Kidney capillary endothelial cell (primary cell): ENCODE measurements around the gene PAX2.

Experiments used
- DNase-seq: peaks from one replicate; pipeline ENCODE4 v3.0.0-alpha.2; 2018; ENCODE audit warnings: low spot score

PAX2 gene

DNA sequence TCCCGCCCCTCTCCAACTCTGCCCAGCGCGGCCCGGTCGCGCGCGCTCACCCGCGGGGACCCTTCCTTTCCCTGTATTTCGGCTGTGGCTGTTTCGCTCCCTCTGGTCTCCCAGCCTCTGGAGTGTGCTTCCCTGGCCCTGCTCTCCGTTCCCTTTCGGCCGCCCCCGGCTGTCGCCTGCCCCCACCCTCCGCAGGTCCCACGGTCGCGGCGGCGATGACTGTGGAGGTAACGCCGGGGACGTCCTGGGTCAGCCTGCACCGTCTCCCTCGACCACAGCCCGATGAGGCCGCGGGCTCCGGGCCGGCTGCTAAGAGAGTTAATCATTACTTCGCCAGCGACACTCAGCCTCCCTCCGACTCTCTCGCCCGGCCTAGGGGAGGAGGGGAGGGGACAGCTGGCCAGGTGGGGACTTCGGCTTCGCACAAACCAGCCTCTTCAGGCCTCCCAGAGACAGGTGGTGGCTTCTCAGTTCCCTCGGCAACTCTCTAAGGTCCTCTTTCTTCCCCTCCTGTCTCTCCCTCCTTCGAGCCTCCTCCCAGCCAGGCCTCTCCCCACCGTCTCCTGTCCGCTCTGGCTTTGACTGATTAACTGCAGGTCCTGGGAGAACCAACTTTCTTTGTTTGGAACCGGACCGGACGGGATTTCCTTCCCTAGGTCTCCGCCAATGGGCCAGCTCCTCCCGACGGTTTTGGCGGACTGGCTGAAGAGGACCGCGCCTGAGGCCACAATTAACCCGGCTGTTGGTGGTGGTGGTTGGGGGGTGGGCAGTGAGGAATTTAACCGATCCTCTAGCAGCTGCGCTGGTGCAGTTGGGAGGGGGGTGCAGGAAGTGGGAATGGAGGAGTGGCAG, 5.6 kb upstream of the PAX2 start:
- DNase-seq: no peak

DNA sequence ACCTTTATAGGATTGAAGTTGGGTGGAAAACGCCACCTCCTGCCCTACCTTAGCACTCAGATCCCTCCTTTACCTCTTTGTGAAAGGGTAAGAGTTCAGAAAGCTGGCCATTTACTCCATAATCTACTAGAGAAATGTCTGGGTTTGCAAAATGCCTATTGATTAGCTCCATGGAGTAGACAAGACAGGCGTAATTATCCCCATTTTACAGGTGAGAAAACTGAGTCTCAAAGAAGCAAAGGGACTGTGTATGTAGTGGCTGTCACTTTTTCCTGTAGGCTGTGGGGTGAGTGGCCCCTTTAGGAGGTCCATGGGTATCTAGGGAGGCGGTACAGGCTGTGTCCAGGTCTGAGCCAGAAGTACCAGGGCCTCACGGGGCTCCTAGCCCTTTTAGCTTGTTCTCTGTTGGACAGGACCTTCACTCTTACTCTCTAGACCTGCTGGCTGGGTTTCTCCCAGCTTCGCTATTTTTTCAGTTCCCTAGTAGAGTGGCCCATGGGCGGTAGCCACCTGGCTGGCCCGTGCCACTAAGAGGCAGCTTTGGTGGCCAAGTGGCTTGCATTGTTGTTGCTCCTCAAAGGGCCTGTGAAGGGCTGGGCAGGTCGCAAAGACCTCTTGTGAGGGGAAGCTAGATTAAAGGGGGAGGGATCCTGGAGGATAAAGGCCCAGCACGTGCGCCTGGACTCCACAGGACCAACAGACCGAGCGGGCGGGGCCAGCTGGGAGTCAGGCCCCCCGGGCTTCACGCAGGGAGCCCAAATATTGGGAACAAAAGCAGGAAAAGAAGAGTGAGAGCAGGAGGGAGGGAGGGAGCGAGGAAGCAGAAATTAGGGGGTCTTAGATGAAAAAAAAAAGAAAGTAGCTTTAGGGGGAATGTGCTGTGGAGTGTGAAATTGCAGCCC, 4.7 kb upstream of the PAX2 start:
- no peak for DNase-seq

DNA sequence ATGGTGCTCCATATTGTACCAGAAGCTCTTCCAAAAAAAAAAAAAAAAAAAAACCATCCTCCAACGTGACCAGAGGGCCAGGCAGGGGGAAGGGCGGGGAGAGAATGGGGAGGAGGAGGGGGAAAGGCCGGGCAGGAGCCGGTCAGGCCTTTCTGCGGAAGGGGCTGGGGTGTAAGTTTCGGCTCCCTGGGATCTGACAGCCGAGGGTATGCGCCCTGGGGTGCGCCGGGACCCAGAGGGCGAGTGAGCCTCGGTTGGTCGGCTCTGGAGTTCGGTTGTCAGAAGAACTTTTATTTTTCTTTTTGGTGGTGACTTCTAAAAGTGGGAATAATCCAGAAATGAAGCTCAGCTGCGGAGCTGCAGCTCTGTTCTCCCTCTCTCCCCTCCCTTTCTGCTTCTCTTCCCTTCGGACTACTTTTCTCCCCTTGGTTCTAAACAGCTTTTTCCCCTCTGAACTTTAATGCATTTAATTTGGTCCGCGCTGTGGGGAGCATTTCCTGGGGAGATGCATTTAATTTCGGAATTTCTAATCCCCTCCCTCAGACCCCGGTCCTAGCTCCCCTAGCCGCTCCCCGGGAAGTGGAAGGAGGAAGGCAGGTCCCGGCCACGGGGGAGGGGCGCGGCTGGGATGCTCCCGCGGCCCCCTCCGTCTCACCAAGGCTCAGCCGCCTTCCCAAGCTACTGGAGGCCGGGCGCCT, 3.9 kb upstream of the PAX2 start:
- no peak for DNase-seq

DNA sequence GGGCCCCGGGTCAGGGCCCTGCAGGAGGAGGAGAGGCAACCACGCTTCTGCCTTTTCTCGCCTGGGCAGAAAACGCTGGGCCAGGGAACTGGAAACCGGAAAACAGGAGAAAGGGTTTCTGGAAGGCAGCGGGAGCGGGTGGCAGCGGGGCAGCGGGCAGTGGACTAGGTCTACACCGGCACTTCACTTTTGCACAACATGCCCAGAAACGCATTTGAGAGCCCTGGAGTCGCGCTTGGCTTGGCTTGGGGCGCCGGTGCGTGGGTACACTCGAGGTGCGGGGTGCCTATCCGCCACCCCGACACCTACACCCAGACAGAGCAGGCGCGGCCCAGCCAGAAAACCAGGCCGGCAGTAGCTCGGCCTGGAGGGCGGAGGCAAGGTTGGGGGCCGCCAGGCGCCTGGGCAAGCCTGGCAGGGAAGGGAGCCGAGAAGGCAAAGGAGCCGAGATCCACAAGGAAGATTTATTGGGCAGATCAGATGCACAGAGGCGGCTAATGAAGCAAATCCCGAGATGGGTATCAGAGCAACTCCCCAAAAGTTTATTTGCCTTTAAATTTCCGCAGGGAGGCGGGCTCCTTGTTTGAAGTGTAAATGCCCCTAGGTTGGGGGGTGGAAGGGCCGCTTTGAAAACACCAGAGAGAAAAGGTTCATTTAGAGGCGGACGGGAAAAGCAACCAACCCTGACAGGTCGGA, 3.2 kb upstream of the PAX2 start:
- no peak for DNase-seq

DNA sequence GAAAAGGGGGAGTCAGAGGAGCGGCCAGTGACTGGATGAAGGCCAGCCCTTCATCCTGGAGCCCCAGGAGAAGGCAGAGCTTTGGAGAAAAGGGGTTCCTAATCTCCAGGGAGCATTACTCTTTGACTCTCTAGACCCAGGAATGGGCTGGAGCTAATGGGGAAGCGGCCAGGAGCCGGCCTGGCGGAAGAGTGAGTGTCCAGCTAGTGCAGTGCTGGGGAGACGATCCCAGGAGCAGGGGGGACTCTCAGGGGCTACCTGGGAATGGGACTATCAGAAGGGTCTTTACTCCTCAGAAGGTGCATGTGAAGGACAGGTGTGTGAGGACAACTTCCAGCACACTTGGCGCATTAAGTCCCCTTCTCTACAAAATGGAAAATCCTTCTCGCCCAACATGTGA, 2.4 kb upstream of the PAX2 start:
- no peak for DNase-seq

DNA sequence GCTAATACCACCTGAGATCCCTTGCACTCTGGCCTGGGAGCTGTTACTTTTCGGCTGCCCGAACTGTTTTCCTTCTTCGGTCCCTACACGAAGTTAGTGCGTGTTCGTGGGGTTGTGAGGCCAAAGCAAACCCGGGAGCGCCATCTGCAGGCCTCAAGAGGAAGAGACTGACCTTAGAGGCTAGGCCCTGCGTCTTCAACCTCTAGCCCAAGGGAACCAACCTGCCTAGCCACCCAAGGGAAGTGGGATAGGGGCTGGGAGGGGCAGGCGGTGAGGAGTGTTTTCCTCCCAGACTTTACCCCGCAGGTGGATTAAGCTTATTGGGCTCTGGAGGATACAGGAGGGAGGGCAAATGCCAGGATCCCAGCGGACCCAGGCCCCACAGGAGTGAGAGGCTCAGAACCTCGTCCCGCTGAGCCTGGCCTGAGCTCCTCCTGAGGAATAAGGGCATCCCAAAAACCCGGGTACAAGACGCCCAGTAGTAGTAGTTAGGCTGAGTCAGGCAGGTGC, 1.7 kb upstream of the PAX2 start:
- peak; percentile 35 for DNase-seq

DNA sequence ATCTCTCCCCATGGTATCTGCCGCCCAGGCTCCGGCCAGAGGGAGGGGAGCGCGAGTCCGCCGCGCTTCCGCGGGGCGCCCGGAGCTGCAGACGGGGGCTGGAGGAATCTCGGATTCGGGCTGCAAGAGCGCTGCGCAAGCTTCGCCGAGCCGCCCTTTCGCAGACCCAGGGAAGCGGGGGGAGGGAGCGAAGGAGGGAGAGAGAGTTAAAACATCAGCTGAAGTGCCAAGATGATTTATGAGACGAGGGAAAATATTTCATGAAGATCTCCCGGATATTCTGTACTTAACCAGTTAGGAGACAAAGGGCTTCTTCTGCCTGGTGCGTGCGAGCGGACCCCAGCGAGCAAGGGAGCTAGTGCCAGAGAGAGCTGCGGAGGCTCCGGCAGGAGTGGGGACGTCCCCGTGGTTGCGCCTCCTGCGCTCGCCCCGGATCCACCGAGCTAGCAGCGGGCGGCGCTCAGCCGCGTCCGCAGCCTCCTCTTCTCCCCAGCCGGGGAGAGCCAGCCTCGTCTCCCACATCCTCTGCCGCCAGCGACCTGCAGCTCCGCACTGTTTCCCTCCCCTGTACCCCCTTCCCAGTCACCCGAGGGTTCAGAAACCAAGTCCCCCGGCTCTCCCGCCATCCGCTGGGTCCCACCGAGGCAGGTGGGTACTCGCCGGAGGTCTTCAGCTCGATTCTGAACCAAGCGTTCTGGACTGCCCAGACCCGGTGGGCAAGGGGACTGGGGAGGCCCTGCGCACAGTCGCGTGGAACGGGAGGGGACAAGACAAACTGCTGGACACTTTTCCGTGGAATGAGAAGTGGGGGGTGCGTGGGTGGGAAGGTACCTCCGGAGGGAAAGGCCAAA, 1.0 kb upstream of the PAX2 start:
- no peak for DNase-seq

DNA sequence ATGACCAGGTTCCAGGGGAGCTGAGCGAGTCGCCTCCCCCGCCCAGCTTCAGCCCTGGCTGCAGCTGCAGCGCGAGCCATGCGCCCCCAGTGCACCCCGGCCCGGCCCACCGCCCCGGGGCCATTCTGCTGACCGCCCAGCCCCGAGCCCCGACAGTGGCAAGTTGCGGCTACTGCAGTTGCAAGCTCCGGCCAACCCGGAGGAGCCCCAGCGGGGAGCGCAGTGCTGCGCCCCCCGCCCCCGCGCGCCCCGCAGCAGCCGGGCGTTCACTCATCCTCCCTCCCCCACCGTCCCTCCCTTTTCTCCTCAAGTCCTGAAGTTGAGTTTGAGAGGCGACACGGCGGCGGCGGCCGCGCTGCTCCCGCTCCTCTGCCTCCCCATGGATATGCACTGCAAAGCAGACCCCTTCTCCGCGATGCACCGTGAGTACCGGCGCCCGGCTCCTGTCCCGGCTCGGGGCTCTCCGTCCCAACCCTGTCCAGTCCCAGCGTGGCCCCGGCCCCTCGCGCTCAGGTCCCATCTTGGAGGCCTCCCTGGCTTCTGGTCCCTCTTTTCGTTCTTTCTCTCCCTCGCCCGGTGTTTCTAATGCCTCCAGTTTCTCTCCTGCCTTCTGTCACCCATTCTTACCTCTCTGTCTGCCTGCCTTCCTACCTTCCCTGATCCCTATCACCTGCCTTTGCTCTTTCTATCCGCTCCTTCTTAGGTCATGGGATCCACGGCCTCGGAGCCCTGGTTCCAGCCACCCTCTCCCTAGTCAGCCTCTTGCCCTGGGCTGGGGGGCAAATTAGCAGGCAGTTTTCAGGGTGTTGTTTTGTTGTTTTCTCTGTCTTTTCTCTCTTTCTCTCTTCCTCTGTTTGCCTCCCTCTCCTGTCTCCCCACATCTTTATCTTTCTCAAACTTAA, 751 bp downstream of the PAX2 start:
- DNase-seq: no peak

DNA sequence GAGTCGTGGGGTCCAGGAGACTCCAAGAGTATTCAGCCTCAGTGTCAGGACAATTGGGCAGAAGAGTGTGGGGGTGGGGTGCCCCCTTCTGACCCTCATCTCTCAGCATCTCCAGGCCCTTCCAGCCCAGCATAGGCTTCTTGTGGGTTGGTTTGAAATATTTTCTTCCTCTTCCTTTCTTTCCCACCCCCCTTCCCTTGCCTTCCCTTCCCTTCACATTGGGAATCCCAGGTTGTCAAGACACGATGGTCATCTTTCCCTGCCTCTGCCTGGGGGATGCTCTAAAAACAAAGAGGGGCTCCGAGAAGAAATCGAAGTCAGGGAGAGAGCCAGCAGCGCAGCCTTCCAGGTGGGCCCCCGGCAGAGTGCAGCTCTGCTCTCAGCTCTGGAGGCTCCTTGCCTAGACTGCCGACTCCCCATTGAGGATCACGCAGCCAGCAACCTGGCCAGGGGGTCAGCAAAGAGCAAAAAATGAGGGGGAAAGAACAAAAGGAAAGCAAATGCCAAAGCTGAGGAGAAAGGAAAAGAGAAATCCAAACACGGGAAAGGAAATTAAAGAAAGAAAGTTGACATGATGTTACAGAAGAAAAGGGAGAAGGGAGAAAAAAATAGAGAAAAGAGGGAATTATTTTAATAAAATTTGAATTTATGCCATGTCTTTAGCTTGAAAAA, 1.5 kb downstream of the PAX2 start:
- DNase-seq: no peak

DNA sequence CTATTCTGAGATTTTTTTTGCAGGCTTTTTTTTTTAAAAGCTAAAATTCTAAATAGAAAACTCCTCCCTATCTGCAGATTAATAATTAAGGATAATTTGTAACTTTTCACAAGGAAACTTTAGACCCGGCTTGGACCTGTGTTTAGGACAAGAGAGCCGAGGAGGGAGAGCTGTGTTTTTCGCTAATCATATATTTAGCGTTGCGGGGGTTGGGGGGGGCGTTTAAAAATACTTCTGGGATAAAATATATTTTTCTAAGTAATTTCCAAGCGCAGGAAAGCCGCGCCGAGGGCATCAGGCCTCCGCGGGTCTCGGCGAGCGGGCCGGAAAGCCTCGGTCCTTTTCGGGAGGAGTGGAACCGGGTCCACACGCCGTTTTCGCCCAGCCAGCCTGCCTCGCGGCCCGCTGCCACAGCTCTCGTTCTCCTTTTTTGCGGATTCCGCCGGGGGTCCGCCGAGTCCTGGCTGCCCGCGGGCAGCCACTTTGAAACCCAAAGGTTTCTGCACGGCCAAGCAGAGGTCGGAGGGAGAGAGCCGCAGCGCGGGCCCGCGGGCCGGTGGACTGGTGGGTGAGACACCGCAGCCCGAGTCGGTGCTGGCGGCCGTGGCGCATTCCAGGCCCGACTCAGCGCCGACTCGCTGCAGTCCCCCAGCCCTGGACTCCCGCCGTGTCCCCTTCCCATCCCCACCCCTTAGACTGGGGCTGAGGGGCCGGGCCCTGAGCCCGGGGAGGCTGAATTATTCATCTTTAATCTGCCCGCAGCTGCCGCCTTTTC, 2.3 kb downstream of the PAX2 start:
- DNase-seq: no peak

DNA sequence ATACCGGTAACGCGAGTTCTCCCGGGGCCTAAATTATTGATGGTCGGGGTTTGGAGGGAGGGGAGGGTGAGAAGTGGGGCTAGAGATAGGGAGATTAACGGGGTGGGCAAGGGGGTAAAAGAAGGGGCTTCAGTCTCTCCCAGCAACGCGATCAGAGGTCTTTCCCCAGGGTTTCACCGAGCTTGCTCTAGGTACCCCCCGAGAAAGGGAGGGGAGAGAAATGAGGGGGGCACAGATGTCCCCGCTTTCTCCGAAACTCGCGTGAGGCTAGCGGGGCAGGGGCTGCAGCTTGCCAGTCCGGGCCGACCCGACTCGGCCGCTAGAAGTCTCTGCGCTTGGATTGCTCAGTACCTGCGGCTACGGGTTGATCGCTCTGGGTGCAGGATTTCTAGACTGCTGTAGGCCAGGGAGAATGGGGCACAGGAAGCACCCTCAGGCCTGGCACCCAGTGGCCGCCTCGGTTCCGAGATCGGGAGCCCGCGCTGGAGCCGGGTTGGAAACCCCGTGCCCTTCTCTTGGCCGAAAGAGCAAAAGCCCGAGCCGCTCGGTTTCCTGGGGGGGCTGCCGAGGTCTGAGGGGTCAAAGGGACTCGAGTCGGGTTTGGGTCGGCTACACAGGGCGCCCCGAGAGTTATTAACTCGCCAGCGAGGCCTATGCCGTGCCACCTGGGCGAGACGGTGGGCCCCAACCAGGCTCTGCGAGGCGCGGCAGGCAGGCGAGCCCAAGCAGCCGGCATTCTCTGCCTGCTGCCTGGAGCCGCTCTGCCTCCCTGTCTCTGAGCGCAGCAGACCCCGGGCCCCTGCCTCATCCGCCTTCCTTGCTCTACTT, 3.1 kb downstream of the PAX2 start:
- DNase-seq: no peak

DNA sequence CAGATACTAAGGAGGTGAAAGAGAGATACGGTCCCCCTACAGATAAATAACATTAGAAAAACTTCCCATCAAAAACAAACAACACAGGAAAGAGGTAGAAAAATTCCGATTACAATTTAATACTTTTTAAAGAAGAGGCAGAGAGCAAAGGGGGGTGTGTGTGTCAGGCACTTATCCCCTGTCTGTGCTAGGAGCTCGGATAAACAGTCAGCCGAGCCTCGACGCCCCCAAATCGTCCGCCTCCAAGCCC, 3.6 kb downstream of the PAX2 start:
- no peak for DNase-seq

DNA sequence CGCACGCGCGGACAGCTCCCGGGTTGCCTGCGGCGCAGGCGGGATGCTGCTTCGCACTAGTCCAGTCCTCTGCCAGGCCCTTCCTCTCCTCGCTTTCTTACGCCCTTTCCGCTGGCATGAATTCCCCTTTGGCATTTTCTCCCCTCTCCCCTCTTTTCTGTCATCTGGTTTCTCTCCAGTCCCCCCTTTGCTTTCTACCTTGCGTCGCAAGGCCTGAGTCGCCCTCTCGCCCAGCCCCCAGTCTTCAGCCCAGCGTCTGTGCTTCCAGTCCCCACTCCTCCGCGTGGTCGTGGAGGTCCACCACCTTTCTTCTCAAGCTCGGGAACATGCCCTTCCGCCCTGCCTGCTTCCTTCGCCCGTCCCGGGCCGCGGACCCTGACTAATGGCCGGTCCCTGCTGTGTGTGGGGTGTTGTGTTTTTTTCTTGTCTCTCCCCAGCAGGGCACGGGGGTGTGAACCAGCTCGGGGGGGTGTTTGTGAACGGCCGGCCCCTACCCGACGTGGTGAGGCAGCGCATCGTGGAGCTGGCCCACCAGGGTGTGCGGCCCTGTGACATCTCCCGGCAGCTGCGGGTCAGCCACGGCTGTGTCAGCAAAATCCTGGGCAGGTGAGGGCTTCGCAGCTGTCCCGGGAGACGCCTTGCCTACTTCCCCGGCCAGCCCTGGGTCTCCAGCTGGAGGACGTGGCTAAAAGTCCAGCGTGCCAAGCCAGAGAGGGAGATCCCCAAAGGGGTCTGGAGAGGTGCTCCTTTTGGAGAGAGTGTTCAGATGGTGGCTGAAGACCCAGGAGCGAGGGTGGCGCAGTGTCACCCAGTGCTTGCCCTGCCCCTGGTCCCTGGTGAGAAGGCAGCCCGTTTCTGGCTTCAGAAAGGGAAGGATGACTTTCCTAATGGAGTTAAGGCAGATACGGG, 4.2 kb downstream of the PAX2 start:
- DNase-seq: no peak

DNA sequence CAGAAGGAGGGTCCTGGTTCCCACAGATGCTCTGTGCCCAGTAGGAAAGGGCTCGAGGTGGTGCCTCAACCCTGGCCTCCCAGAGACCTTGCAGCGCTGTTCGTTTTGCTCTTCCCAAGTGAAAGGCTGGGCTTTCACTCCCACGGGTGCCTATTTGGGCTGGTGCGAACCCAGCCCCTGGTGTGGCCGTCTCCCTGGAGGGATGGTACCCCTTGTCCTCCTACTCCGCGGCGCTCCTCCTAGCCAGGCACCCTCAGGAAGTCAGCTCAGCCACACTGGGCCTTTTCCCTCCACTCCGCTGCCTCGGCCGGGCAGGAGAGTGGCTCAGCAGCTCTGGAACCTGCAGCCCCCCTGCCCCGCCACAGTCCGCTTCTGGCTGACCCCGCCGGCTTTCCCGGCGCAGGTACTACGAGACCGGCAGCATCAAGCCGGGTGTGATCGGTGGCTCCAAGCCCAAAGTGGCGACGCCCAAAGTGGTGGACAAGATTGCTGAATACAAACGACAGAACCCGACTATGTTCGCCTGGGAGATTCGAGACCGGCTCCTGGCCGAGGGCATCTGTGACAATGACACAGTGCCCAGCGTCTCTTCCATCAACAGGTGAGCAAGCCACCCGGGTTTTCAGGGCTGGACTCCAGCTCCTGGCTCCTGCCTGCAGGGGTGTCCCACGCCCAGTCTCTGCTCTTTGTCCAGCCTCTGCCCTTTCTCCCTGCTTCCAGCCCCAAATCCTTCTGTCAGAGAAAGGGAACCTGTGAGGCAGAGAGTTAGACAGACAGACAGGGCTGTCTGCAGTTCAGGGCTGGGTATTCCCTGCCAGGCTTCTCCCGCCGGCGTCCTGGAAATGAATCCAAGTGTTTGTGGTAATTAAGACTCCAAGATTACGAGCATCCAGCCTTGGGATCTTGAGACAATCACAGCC, 5.2 kb downstream of the PAX2 start:
- no peak for DNase-seq

DNA sequence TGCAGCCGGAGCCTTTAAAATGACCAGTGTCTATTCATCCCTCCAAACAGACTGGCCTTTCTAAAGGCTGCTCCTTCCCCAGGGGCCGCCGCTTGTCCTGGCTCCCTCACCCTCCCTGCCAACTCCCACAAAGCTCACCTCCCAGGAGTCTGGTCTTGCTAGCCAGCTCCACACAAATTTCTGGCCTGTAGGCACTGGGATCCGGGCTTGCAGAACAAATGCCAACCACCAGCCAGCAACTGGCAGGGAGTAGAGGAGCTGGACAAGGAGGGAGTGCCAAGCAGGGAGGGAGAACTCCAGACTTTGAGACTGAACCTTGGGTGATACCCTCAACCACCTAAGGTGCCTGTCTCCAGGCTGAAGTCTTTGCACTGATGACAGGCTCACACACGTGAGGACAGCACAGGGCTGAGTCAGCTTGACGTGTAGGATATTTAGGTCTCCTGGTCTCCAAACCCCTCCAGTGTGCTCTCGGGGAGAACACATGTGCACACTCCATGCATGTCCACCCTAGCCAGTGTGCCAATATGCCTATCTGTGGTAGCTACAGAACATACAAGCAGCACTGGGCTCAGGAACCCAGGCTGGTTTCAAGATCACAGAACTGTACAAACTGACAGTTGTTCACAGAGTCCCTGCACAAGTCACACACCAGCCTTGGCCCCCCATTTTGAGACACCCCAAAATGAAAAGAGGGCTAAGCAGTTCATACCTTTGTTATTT, 6.0 kb downstream of the PAX2 start:
- DNase-seq: no peak
